HG03342 (cell line): ENCODE measurements around the gene EHD1.

Source experiments
- ATAC-seq: cut with Tn5 transposase; IDR thresholded peaks from one replicate; pipeline ENCODE4 v1.9.1; 2021; ENCODE audit warnings: mild to moderate bottlenecking, moderate library complexity; ENCODE audit not compliant: unreplicated experiment

EHD1 gene

DNA sequence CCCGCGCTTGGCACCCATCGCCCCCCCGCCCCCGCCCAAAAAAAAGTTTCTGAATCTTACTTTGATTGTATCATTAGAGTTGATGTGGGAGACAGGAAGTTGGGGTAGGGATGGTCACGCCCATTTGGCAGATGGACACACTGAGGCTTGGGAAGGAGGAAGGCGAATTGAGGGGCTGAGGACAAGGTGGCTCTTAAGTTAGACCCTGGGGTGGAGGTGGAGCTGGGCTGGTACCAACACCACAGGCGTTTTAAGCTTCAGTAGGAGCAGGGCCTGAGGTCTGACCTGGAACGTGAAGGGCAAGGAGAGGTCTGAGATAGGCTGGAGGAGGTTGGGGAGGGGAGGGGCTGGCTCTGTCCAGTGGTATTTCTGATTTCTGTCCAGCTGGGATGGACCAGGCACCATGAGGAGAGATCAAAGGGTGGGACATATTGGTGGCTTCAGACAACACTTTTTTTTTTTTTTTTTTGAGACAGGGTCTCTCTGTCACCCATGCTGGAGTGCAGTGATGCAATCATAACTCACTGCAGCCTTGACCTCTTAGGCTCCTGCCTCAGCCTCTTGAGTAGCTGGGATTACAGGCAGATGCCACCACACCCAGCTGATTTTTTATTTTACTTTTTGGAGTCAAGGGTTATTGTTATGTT lies 33.2 kb downstream of the EHD1 start:
- no peak for ATAC-seq

DNA sequence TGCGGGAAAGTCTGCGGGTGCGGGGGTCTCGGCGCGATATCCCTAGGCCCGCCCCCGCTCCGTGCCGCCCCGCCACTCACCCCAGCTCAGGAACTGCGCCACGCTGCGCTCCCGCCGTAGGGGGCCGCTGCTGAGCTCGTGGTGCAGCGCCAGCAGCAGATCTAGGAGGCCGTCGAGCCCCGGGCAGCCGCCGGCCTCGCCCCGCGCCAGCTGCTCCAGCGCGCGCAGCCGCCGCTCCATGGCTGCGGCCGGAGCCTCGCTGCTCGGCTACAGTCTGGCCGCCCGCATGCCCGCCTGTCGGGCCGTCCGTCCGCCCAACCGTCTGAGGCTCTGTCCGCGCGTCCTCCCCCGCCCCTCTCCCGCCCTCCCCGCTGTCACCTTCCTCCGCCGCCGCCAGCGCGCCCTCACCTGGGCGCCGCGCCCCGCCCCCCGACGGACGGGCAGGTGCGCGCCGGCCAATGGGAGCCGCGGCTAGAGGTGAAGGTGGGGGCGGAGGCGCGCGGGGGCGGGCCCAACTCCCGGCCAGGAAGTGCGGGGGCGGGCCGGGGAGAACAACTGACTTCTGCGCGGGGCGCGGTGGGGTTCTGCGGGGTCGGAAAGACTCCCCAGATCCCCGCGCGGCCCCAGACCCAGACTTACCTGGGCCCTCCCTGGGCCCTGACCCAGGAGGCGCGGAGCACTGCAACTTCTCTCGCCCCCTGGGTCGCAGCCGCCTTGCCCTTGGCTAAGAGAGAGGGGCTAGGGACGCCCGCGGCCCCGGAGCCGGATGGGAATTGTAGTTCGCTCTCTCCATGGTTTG lies 33.9 kb downstream of the EHD1 start, which contains the start of gene CDC42BPG:
Gene CDC42BPG, minus strand, starts transcription at position 324 of the 799 bp plus-strand sequence. Its CDS starts 84 bp downstream, at position 240.
- ATAC-seq, result no peak

DNA sequence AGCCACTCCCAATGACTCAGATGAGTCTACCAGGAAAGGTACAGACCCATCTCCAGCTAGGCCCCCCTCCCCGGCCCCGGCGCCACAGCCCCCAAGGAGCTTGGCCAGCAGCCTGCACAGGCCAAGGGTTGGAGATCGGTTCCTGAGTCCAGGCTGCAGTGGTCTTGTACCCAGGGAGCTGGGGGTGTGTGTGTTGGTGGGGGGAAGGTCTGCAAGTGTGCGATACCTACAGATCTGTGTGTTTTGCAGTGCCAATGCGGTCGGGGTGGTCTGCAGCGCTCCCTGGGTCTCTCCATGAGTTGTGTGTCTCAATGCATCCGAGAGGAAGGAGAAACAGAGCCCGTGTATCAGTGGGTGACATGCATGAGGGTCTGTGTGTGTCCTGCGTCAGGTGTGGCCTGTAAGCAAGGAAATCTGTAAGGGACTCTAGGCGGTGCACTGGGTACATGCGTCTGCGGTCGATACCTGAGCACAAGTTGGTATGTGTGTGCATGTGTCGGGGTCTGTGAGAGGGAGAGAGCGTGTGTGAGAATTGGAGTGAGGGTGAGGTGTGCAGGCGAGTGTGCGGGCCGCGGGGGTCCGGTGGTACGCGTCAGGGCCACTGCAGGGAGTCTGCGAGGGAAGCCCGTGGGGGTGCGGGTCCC lies 34.6 kb downstream of the EHD1 start:
- ATAC-seq, result no peak

DNA sequence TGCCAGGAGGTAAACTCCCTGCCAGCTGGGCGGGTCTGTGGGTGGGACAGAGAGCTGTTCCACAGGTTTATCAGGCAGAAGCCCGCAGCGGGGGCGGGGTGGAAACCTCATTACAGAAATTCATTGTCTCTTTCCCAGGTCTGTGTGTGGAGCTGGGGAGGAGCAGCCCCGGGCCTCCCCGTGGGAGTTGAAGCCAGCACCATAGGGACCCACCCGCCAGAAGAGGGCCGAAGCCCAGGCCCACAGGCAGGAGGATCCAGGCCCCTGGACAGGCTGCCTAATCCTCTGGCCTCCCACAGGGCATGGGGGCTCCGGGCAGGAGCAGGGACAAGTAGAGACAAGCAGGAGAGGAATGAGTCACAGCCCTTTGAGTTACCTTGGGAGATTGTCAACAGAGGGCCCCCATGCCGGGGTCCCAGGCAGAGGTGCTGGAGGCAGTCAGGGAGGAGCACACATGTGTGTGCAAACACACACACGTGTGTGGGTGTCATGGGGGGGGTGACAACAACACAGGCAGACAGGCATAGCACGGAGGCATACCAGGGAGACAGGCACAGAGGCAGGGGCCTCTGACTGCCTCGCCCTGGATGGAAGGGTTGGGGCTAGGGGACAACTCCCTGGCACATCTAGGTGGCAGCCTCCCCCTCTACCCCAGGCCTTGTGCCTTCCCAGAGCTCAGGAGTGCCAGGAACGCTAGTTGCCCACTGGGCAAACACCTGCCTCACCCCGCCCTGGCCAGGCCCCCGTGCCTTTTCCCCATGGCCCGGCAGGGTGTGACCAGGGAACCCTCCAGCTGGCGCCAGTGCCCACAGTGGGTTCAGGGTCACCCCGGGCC lies 35.4 kb downstream of the EHD1 start:
- no peak for ATAC-seq

- no peak for ATAC-seq
Observed at GRCh38 chr11:64842366-64842759, 36.1 kb downstream of the EHD1 start.

DNA sequence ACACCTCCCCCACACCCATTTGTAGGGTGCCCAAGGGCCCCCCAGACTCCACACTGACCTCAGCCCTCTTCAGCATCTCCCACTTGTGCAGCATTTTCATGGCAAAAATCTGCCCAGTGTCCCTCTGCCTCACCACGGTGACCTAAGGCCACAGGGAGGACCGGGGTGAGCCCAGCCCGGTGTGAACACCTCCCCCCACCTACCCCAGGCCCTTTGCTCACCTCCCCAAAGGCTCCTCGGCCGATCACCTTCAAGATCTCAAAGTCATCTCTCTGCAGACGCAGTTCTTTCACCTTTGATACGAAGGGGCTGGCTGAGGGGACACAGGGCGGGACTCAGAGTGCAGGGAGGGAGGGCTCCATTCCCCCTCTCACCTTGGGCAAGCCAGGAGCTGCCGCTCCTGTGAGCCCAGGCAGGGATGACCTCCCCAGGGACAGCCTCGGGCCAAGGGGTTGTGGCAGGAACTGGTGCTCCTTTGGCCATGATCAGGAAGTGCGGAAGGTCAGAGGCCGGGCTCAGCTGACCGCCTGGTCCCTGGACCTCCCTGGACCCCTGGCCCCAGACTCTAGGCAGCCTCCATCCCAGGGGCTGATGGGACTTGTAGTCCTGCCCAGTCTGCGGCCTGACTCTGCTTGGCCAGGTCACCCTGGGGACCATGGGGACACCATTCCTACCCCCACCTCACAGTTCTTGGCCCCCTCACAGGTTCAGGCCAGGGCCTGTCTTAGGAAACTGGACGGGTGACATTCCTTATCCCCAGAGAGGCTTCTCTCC lies 36.6 kb downstream of the EHD1 start:
- no peak for ATAC-seq

DNA sequence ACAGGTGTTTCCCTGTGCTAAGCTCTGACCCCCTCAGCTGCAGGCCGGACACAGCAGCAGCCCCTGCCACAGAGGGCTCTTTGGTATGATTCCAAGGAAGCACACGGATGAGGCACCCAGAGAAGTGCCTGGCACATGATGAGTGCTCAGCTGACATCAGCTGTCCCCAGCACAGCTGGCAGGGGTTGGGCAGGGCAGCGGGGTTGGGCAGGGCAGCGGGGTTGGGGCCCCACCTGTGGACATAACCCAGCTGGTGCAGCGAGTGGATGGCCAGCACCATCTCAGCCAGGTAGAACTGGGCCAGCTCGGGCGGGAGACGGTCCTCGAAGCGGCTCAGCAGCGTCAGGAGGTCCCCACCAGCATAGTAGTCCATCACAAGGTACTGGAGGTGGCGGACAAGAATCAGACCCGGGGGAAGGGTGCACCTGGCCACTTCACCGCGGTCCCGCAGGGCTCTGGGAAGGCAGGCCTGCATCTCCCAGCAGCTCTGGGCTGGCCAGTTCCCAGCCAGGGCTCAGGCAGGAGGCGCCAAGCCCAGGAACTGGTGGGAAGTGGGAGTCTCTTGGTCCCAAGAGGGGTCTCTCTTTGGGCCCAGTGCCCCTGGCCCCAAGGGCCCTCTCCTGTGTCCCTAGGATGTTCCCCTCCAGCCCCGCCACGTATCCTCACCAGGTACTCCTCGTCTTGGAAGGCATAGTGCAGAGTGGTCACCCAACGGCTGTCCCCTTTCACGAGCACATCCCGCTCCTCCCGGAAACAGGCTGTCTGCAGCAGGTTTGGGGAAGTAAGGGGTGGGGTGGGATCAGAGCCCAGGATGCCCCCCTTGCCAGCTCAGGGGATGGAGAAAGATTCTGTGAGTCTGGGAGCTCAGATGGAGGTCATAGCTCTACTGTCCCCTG lies 38.3 kb downstream of the EHD1 start:
- no peak for ATAC-seq

- ATAC-seq, result no peak
Observed at GRCh38 chr11:64839335-64839734, 39.1 kb downstream of the EHD1 start.

- no peak for ATAC-seq
Observed at GRCh38 chr11:64838600-64839334, 39.7 kb downstream of the EHD1 start.

GRCh38 chr11:64837887-64838351 lies 40.5 kb downstream of the EHD1 start:
- no peak for ATAC-seq

DNA sequence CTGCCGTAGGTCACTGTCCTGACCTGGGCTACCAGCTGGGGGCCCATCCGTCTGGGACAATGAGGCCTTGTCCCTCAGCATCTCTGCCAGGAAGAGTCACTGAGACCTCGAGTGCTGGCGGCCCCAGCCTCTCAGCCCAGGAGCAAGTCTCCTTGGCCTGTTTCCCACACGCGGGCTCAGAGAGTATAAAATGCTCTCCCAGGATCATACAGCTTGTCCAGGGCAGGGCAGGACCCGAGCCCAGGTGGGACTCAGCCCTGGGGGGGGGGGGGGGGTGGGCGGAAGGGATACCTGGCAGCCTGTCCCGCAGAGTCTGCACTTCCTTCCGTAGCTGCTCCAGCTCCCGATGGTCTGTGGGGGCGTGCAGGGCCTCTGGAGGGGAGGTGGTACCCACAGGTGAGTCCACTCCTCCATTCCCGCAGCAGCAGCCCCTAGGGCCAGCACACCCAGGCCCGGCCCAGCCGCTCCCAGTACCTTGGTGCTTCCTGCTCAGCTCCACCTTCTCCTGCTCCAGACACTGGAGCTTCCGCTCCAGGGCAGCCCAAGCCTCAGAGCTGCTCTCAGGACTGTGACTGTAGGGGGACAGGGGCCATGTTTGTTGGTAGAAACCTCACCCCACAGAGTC lies 41.9 kb downstream of the EHD1 start:
- ATAC-seq, result no peak

- ATAC-seq, result no peak
Observed at GRCh38 chr11:64835616-64836447, 42.6 kb downstream of the EHD1 start.

DNA sequence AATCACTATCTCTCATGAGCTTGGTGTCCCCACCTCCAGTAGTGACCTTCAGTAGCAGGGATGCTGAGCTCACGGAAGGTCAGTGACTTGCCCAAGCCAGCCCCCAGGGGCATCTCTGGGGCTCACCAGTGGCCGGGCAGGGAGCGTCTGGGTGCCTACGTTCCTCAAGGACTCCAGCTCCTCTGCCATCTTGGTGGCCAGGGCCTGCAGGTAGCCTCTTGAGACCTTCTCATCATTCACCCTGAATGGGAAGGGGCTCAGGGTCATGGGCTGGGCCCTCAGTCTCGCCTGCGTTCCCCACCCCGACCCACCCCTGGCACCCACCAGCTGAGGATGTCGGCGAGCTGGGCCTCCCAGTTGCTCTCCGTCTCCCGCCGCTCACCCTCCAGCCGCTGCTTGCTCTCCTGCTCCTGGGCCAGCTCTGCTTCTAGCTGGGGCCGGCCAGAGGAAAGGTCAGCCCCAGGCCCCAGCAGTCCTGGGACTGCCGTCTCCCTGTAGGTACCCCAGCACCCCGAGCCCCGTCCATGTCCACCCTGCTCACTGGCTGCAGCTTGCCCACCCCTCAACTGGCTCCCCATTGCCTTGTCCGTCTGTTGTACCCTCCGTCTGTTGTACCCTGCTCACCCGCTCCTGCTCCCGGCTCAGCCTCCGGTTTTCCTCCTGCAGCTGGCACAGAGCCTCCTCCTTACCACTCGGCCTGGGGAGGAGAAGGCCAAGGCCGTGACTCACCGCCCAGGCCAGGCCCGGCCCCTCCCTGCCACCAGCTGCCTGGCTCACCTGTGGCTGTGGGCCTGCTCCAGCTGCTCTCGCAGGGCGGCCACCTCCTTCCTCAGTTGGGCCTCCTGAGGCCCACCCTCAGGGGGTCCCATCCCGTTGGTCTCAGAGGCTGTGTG lies 43.5 kb downstream of the EHD1 start:
- no peak for ATAC-seq

DNA sequence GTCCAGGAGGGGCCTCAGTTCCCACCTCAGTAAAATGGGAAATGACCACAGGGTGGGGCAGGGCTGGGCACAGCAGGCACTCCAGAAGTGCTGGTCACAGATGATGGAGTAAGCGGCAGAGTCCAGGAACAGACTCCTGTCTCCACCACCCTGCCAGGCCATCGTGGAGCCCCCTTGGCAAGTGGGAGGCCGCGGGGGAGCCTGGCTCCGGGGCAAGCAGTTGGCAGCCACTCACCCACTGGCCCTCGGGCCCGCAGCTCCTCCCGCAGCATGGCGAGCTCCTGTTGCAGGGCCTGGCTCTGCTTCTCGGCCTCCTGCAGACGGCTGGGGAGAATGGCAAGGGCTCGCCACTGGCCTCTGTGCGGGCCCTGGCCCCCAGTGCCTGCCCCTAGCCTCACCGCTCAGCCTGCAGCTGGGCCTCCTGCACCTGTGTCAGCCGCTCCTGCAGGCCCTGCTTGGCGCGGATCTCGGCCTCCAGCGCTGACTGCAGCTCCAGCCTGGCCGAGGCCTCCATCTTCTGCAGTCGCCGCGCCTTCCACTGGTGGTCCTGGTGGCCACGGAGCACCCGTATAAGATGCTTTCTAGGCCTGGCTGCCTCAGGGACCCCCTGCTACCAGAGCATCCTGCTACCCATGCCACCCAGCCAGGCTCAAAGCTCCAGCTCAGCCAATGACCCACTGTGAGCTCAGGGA lies 44.2 kb downstream of the EHD1 start:
- no peak for ATAC-seq

GRCh38 chr11:64833509-64833908 lies 44.9 kb downstream of the EHD1 start:
- no peak for ATAC-seq

DNA sequence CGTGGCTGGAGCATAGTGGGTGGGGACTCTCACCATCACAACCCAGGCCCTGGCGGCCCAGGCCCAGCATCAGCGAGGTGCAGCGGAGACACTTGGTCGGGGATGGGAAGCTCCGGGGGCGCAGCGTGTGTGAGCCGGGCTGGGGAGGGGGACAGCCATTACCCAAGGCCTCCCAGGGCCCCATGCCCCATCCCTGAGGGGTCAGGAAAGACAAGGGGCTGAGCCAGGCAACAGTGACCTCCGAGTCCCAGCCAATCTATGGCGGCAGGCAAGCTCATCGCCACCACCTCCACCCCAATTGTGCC lies 45.3 kb downstream of the EHD1 start:
- ATAC-seq, result no peak
